H1 (cell line): ENCODE data around the gene RAG2. TPM values are rescaled to one million over a fixed set of nuclear protein-coding genes. Genes with fewer than 3 reads are reported as not detected.

Experiments used
- CTCF ChIA-PET: fragments of 300-600 bp; sonication (Branson Sonifier 250); formaldehyde crosslinking; loops from one replicate; lab custom pipeline; 2021; ENCODE audit not compliant: partially characterized antibody; lab: Charles Lee
- POLR2A ChIA-PET: fragments of 300-600 bp; sonication (Branson Sonifier 250); formaldehyde crosslinking; loops from one replicate; lab custom pipeline; 2021; ENCODE audit warnings: inconsistent platforms; ENCODE audit not compliant: partially characterized antibody; lab: Charles Lee
- DNase-seq, 2 experiments: peaks; one replicate each; pipeline versions ENCODE4 v3.0.0 to v3.0.0-alpha.2; 2010 to 2022; ENCODE audit warnings: low spot score in 2 of 2, low read depth in 1 of 2, mixed read lengths in 1 of 2
- FAIRE-seq: peaks from 2 replicates; lab custom pipeline; 2011; peaks lifted over from hg19 to GRCh38; lab: Jason Lieb, UNC
- H2AFZ ChIP-seq: 2 replicates; pipeline ENCODE4 v1.8.1; 2012; ENCODE audit warnings: low read length, inconsistent platforms
- H2AK5ac ChIP-seq: 2 replicates; pipeline ENCODE4 v1.6.1; 2013; ENCODE audit warnings: low read depth, low read length
- H2BK120ac ChIP-seq: replicated peaks from 2 replicates; pipeline ENCODE3; 2013; ENCODE audit warnings: low read depth, low read length, inconsistent platforms
- H2BK12ac ChIP-seq: 2 replicates; pipeline ENCODE4 v1.6.1; 2013; ENCODE audit warnings: low read depth, low read length
- H2BK15ac ChIP-seq: 2 replicates; pipeline ENCODE4 v1.6.1; 2013; ENCODE audit warnings: low read length
- H2BK20ac ChIP-seq: 2 replicates; pipeline ENCODE4 v1.6.1; 2013; ENCODE audit warnings: low read length
- H2BK5ac ChIP-seq: 2 replicates; pipeline ENCODE4 v1.6.1; 2013; ENCODE audit warnings: low read depth, low read length
- H3K14ac ChIP-seq: 2 replicates; pipeline ENCODE4 v1.6.1; 2013; ENCODE audit warnings: inconsistent platforms; ENCODE audit not compliant: insufficient read length
- H3K18ac ChIP-seq: 2 replicates; pipeline ENCODE4 v1.6.1; 2013; ENCODE audit warnings: low read length; ENCODE audit errors: extremely low read depth
- H3K23ac ChIP-seq: 2 replicates; pipeline ENCODE4 v1.6.1; 2013; ENCODE audit warnings: inconsistent platforms; ENCODE audit not compliant: insufficient read length
- H3K23me2 ChIP-seq: 2 replicates; pipeline ENCODE4 v1.6.1; 2013; ENCODE audit warnings: low read depth, low read length
- H3K27ac ChIP-seq: 2 replicates; pipeline ENCODE4 v1.6.1; 2011; ENCODE audit warnings: low read depth, low read length, inconsistent platforms
- H3K27me3 ChIP-seq, 4 experiments: replicated peaks in 1 of 4; 1 replicate in 1 of 4; 2 replicates in 3 of 4; pipeline versions ENCODE4 v1.6.1 to v1.8.1; 2011 to 2013; ENCODE audit warnings: low read length in 3 of 4, mild to moderate bottlenecking in 3 of 4, inconsistent platforms in 2 of 4, mixed read lengths in 2 of 4, moderate library complexity in 1 of 4; ENCODE audit not compliant: control insufficient read depth in 3 of 4, insufficient read depth in 3 of 4; ENCODE audit errors: extremely low read depth in 1 of 4
- H3K36me3 ChIP-seq, 4 experiments: 2 replicates each; pipeline versions ENCODE4 v1.6.1 to v1.8.1; 2011 to 2013; ENCODE audit warnings: mild to moderate bottlenecking in 4 of 4, low read length in 3 of 4, moderate library complexity in 2 of 4, control low read depth in 1 of 4, inconsistent platforms in 1 of 4; ENCODE audit not compliant: insufficient read depth in 4 of 4, control insufficient read depth in 2 of 4
- H3K4ac ChIP-seq: replicated peaks from 2 replicates; pipeline ENCODE3; 2013; ENCODE audit warnings: low read length, low read depth, mixed read lengths, inconsistent platforms; ENCODE audit not compliant: insufficient read length
- H3K4me1 ChIP-seq, 4 experiments: replicated peaks in 1 of 4; 1 replicate in 1 of 4; 2 replicates in 3 of 4; pipeline versions ENCODE4 v1.6.1 to v1.8.1; 2011 to 2013; ENCODE audit warnings: low read length in 3 of 4, inconsistent platforms in 2 of 4, mixed read lengths in 1 of 4; ENCODE audit not compliant: insufficient read depth in 4 of 4, control insufficient read depth in 3 of 4
- H3K4me2 ChIP-seq, 2 experiments: 2 replicates each; pipeline versions ENCODE4 v1.6.1 to v1.8.1; 2011 to 2013; ENCODE audit warnings: low read depth in 2 of 2, low read length in 2 of 2, control low read depth in 1 of 2, inconsistent platforms in 1 of 2, mild to moderate bottlenecking in 1 of 2; ENCODE audit not compliant: insufficient read depth in 1 of 2
- H3K4me3 ChIP-seq, 4 experiments: fragments of 200-600, 300-600 bp in 1 of 4; sonication (generic), shearing (Covaris generic), sonication (Bioruptor Twin) in 1 of 4; 2 replicates each; pipeline versions ENCODE4 v1.5.1 to v1.8.1; 2011 to 2016; ENCODE audit warnings: low read length in 4 of 4, low read depth in 3 of 4, control low read depth in 2 of 4, inconsistent platforms in 2 of 4, mild to moderate bottlenecking in 2 of 4, mixed read lengths in 1 of 4, moderate library complexity in 1 of 4; ENCODE audit not compliant: insufficient read depth in 2 of 4; ENCODE audit errors: extremely low read depth in 1 of 4
- H3K56ac ChIP-seq: replicated peaks from 2 replicates; pipeline ENCODE3; 2013; ENCODE audit warnings: low read depth, mild to moderate bottlenecking, mixed read lengths, low read length, inconsistent platforms; ENCODE audit not compliant: insufficient read length
- H3K79me1 ChIP-seq: 2 replicates; pipeline ENCODE4 v1.6.1; 2013; ENCODE audit warnings: low read depth, low read length, control low read depth
- H3K79me2 ChIP-seq, 2 experiments: 2 replicates each; pipeline versions ENCODE4 v1.6.1 to v1.8.1; 2012 to 2013; ENCODE audit warnings: low read length in 2 of 2, mild to moderate bottlenecking in 2 of 2, inconsistent platforms in 1 of 2; ENCODE audit not compliant: insufficient read depth in 2 of 2, control insufficient read depth in 1 of 2
- H3K9ac ChIP-seq, 4 experiments: replicated peaks in 1 of 4; 1 replicate in 1 of 4; 2 replicates in 3 of 4; pipeline versions ENCODE4 v1.6.1 to v1.8.1; 2011 to 2013; ENCODE audit warnings: low read depth in 3 of 4, low read length in 3 of 4, control low read depth in 2 of 4, mild to moderate bottlenecking in 2 of 4, moderate library complexity in 2 of 4, inconsistent platforms in 1 of 4; ENCODE audit errors: extremely low read depth in 1 of 4
- H3K9me3 ChIP-seq, 2 experiments: 2 replicates each; pipeline versions ENCODE4 v1.6.1 to v1.8.1; 2012 to 2013; ENCODE audit warnings: mild to moderate bottlenecking in 2 of 2, moderate library complexity in 2 of 2, control low read depth in 1 of 2, inconsistent platforms in 1 of 2, low read depth in 1 of 2, low read length in 1 of 2, mixed read lengths in 1 of 2; ENCODE audit not compliant: insufficient read depth in 2 of 2
- H4K20me1 ChIP-seq, 2 experiments: replicated peaks in 1 of 2; 2 replicates each; pipeline versions ENCODE3 to v1.8.1; 2011 to 2013; ENCODE audit warnings: inconsistent platforms in 2 of 2, low read length in 2 of 2, mild to moderate bottlenecking in 1 of 2; ENCODE audit not compliant: insufficient read depth in 2 of 2, control insufficient read depth in 1 of 2
- H4K5ac ChIP-seq: 2 replicates; pipeline ENCODE4 v1.6.1; 2013; ENCODE audit warnings: low read length, low read depth, mixed read lengths, inconsistent platforms; ENCODE audit not compliant: insufficient read length
- H4K8ac ChIP-seq: 2 replicates; pipeline ENCODE4 v1.8.0; 2013; ENCODE audit warnings: mild to moderate bottlenecking, moderate library complexity, low read length, inconsistent platforms; ENCODE audit not compliant: insufficient read depth; ENCODE audit errors: extremely low read depth
- H4K91ac ChIP-seq: replicated peaks from 2 replicates; pipeline ENCODE3; 2013; ENCODE audit warnings: low read length, mixed read lengths, inconsistent platforms; ENCODE audit not compliant: insufficient read length
- ATF3 ChIP-seq: IDR thresholded peaks from 2 replicates; pipeline ENCODE4 v1.6.1; 2011; ENCODE audit warnings: low read depth, mild to moderate bottlenecking, low read length; ENCODE audit not compliant: insufficient read depth
- BCL11A ChIP-seq, 2 experiments: IDR thresholded peaks; one replicate each; pipeline ENCODE4 v1.6.1; 2011; ENCODE audit warnings: low read depth in 2 of 2, low read length in 2 of 2, mild to moderate bottlenecking in 2 of 2
- CBX5 ChIP-seq: fragments of 300-800, 300-1000 bp; sonication (generic); IDR thresholded peaks from 2 replicates; pipeline ENCODE4 v1.7.1; 2016; ENCODE audit warnings: antibody characterized with exemption, low read length, low read depth
- EP300 ChIP-seq, 2 experiments: IDR thresholded peaks; 1 replicate in 1 of 2; 2 replicates in 1 of 2; pipeline ENCODE4 v1.6.1; 2011 to 2012; ENCODE audit warnings: low read depth in 2 of 2, low read length in 2 of 2, mild to moderate bottlenecking in 2 of 2, borderline replicate concordance in 1 of 2, inconsistent platforms in 1 of 2, moderate library complexity in 1 of 2
- HDAC6 ChIP-seq: IDR thresholded peaks from one replicate; pipeline ENCODE4 v1.7.1; 2012; ENCODE audit warnings: low read depth, mild to moderate bottlenecking, inconsistent platforms, low read length, moderate library complexity
- KDM4A ChIP-seq: IDR thresholded peaks from one replicate; pipeline ENCODE4 v1.7.1; 2012; ENCODE audit warnings: low read depth, mild to moderate bottlenecking, moderate library complexity, low read length, inconsistent platforms; ENCODE audit not compliant: severe bottlenecking
- KDM5A ChIP-seq: fragments of 200-600 bp; IDR thresholded peaks from 2 replicates; pipeline ENCODE4 v1.7.1; 2012; ENCODE audit warnings: mild to moderate bottlenecking, low read length, inconsistent platforms, mixed read lengths
- SIX5 ChIP-seq: IDR thresholded peaks from 2 replicates; pipeline ENCODE4 v1.6.1; 2011; ENCODE audit warnings: mild to moderate bottlenecking, low read depth, low read length
- SP2 ChIP-seq: IDR thresholded peaks from 2 replicates; pipeline ENCODE4 v1.6.1; 2012; ENCODE audit warnings: mild to moderate bottlenecking, low read length, inconsistent platforms
- USF2 ChIP-seq: IDR thresholded peaks from 2 replicates; pipeline ENCODE4 v1.6.1; 2011; ENCODE audit warnings: low read length, improper control_type of control experiment
- YY1 ChIP-seq: IDR thresholded peaks from 2 replicates; pipeline ENCODE4 v1.6.1; 2011; ENCODE audit warnings: low read depth, mild to moderate bottlenecking, low read length
- WGBS, 2 experiments: shearing (Covaris generic) in 1 of 2; methylation state at CpG; one replicate each; pipeline versions ENCODE4 v1.1.6 to v1.1.7; 2013 to 2015; ENCODE audit warnings: low lambda C conversion rate in 2 of 2, mixed read lengths in 2 of 2, inconsistent platforms in 1 of 2, low coverage in 1 of 2, missing lambda C conversion rate in 1 of 2; ENCODE audit not compliant: insufficient replicate concordance in 2 of 2, insufficient coverage in 1 of 2, insufficient read length in 1 of 2; ENCODE audit errors: extremely low coverage in 1 of 2, missing lambda C conversion rate in 1 of 2; 5-methylcytosine and 5-hydroxymethylcytosine counted together
- polyA plus RNA-seq, 7 experiments: library from polyadenylated mRNA; depleted of rRNA in 3 of 7; stranded (reverse) in 5 of 7; unstranded in 2 of 7; fragments of >200 nt in 5 of 7; fragments of 200-250 nt in 2 of 7; gene quantifications; 1 replicate in 5 of 7; 2 replicates in 1 of 7; 4 replicates in 1 of 7; pipeline versions ENCODE4 v1.2.1 to v1.2.3, GENCODE V29; 2011 to 2013; ENCODE audit warnings: missing spikeins in 2 of 7, mixed read lengths in 2 of 7
- total RNA-seq: library from RNA; stranded (reverse); fragmentation: NEBNext Ultra II Directional; extraction: Animal tissue kit (Norgen Biotek cat#: 25700); gene quantifications from 2 replicates; pipeline ENCODE4 v1.2.1, GENCODE V29; 2021

Gene RAG2
- total and polyA plus RNA-seq, 2 of the 8 experiments (the other 6 are each of a cell fraction or from before 2014, with no cell fraction given) = not detected

- no peak within 1 kb of the TSS for H3K18ac ChIP-seq
- no peak within 1 kb of the TSS for H4K91ac ChIP-seq
- H3K79me2 ChIP-seq = no peaks in the 10 kb centered on the region
- no peak within 1 kb of the TSS for H2BK12ac ChIP-seq
- ChIA-PET POLR2A (no interaction called here), CTCF (interaction anchor here (0.8 to 1.6 kb wide), 5 partner anchors 9 to 179 kb away, joined by 3 to 5 read pairs (median 3); no protein-coding TSS in a partner anchor)
- H4K20me1 ChIP-seq = peaks cover 0 to 2% of the 10 kb centered on the region in 2 experiments
- DNase-seq = no peak
- no peak within 1 kb of the TSS for H3K14ac ChIP-seq
- no peak within 1 kb of the TSS for H3K4me3 ChIP-seq
- 100% methylated on average over 1 of the region's 1 CpG; no CpG with 5 or more reads in 1 of the 2 experiments for WGBS, 2 experiments
- H2BK20ac ChIP-seq = no peak within 1 kb of the TSS
- no peak within 1 kb of the TSS for H2BK120ac ChIP-seq
- no peak within 1 kb of the TSS for H2AK5ac ChIP-seq
- H3K4ac ChIP-seq = no peak within 1 kb of the TSS
- no peak within 1 kb of the TSS for H3K9ac ChIP-seq
- H3K4me2 ChIP-seq = no peak within 1 kb of the TSS
- no peak within 1 kb of the TSS for H4K8ac ChIP-seq
- H3K4me1 ChIP-seq = no peaks in the 10 kb centered on the region
- H3K27me3 ChIP-seq = no peaks in the 10 kb centered on the region
- H3K9me3 ChIP-seq = no peaks in the 10 kb centered on the region
- no peak within 1 kb of the TSS for H2BK15ac ChIP-seq
- no peak within 1 kb of the TSS for H2AFZ ChIP-seq
- no peak within 1 kb of the TSS for H3K56ac ChIP-seq
- no peaks in the 10 kb centered on the region for H3K23me2 ChIP-seq
- H2BK5ac ChIP-seq = no peak within 1 kb of the TSS
- no peaks in the 10 kb centered on the region for H3K79me1 ChIP-seq
- H3K23ac ChIP-seq = no peak within 1 kb of the TSS
- H4K5ac ChIP-seq = no peak within 1 kb of the TSS
- no peak for FAIRE-seq
- TF ChIP-seq SP2 (no peak), BCL11A (IDR thresholded peaks at IDR 0.05; ENCODE audit: low read depth in 2 of 2, low read length in 2 of 2) (no peak), ATF3 (no peak), USF2 (no peak), YY1 (no peak), KDM5A (no peak), CBX5 (no peak), SIX5 (no peak), KDM4A (no peak), HDAC6 (no peak), EP300 (IDR thresholded peaks at IDR 0.05; ENCODE audit: borderline replicate concordance in 1 of 2, low read depth in 2 of 2, low read length in 2 of 2) (no peak)
- H3K27ac ChIP-seq = no peak within 1 kb of the TSS
- no peaks in the 10 kb centered on the region for H3K36me3 ChIP-seq
Measured at GRCh38 chr11:36567694-36568093, 30.3 kb downstream of the RAG2 start, which contains the start of gene RAG1. Gene RAG1 (plus strand): TSS chr11:36568007. CDS start chr11:36573305, 5,298 bp downstream.
